ENCODE data around the gene NBEA.

The NBEA gene

GRCh38 chr13:35518337-35518946 is 576.4 kb downstream of the NBEA start:
- DNase-seq: no peak

GRCh38 chr13:35524171-35524570 is 582.1 kb downstream of the NBEA start:
- DNase-seq: no peak

GRCh38 chr13:35526577-35526976 is 584.5 kb downstream of the NBEA start:
- no peak for DNase-seq

DNA sequence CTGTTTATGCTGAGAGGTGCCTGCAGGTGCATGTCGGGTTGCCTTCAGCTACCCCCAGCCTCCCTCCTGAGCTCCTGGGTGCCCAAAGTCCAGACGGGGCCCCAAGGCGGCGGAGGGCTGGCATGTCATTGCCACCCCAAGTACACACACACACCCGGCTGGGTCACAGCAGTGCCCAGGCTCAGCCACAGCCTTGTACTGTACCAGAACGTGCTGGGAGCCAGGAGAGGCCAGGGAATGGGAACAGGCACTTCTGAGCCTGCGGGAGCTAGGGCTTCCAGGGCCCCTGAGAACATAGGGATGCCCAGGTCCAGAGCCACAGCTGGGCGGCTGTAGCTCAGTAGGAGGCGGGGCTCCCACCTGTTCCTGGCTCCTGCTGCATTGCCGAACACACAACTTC is 585.4 kb downstream of the NBEA start:
- DNase-seq: no peak

- no peak for DNase-seq
Observed at GRCh38 chr13:35530147-35530546, 588.1 kb downstream of the NBEA start.

DNA sequence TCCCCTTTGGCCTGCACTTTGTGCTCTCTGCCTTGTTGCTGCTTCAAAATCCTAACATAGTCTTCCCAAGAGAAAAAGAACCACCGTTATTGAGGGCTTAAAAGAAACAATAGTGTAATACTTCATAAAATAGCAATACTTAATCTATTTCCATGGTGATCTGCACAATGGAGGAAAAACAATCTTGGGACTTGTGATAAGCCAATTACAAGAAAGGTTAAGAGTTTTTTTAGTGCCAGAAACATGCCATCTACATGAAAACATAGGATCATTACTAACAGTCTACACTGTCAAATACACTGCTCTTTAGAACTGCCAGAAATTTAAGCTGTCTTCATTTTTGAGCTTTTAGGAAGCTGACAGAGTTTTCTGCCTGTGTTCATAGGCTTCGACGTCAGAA is 588.5 kb downstream of the NBEA start:
- DNase-seq: no peak

- DNase-seq: no peak
Observed at GRCh38 chr13:35531526-35531925, 589.5 kb downstream of the NBEA start.

DNA sequence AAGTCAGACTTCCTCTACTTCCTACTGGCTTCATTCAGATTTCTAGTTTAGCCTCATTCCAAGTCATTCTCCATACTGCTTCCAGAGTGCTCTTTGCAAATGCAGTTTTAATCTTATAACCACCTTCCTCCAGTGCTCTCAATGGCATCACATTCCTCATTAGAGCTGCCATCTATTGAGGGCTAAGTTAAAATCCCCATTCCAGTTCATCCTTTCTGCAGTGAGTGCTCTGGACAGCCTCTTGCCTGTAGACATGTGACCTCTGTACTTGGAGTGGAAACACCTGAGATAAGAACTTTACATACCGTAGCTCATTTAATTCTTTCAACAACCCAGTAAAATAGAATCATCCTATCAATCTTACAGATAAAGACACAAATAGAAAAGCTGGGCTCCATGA is 592.3 kb downstream of the NBEA start:
- no peak for DNase-seq

GRCh38 chr13:35548790-35549189 is 606.7 kb downstream of the NBEA start:
- DNase-seq: no peak

- DNase-seq: no peak
Observed at GRCh38 chr13:35549481-35549880, 607.4 kb downstream of the NBEA start.

DNA sequence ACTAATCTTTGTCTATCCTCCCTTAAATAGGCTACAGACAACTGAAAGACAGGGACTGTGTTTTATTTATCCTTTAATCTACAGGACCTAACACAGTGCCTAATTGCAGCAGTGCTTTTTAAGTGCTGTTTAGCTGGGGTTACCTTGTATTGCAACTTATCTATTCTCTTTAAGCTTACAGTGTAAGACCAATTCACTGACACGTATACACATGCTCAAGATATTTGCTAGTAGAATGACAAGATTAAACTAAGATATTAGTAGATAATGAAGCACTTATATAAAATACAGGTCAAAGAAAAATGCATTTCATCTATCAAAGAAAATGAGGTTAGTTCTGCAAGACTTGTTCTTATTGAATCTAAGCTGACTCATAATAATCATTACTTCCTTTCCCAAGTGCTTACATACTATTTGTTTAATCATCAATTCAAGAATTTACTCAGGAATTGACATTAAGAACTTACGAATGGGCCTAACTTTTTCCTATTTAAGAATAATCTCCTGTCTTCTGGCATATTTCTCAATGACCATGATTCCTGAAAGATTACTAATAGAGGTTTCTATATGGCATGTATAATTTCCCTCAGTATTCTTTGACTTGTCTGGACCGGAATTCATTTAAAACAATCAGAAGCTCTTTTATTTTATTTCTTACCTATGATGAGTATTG is 610.2 kb downstream of the NBEA start:
- no peak for DNase-seq

DNA sequence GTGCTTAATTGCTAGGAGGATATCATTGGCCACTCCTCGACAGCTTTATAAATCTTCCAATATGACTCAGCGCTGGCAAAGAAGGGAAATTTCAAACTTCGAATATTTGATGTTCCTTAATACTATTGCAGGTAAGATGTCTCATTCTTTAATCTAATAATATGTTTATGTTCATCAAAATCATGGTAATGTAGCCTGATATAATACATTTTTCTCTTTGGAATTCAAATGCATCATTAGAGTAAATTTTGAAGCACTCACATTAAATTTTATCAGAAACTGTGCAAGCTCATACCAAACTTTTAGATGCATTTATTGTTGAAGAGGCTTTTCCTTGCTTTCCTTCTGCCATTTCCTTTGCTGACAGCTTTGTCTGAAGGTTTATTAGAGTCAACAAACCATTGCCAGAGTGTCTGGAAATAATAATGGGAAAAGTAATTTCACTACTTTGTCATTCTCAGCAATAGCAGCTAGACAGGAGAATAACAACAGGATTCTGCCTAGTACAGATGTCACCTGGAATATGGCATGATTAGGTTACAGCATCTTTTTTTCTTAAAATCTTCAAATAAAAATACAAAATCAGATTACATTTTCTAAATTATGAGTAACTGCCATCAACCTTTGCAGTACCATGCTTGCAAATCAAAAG is 613.0 kb downstream of the NBEA start:
- no peak for DNase-seq

GRCh38 chr13:35557475-35557874 is 615.4 kb downstream of the NBEA start:
- DNase-seq: no peak

DNA sequence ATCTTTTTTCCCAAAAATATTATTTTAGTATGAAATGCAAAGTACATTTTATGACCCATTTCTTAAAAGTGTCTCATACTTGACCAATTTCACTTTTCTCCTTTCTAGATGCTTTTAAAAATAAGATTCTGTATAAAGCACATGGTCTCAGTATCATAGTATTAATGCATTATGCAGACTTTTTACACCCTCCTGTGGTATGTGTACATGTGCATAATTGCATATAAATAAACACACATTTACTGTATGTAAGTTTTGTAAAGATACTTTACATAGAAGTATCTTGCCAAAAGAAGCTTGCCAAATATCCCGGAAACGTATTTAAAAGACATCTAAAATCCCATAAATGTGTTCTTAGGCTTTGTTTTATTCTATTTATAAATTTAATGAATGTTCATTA is 619.5 kb downstream of the NBEA start:
- no peak for DNase-seq

- DNase-seq: no peak
Observed at GRCh38 chr13:35565273-35565672, 623.2 kb downstream of the NBEA start.

DNA sequence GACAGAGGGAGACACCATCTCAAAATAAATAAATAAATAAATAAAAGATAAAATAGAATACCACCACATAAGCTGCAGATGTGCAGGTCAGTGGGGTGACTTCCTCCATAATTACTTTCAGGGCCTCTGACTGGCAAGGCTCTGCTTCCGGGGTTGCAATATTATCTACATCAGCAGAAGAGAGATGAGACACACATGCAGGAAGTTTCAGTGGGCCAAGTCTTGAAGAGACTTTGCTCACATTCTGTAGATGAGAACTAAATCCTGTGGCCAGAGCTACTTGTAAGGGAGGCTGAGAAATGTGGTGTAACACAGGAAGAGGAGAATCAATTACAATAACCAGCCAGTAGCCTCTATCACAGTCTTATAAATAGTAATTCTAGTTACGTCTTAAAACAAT is 624.3 kb downstream of the NBEA start:
- no peak for DNase-seq

GRCh38 chr13:35567406-35567980 is 625.4 kb downstream of the NBEA start:
- DNase-seq: no peak

DNA sequence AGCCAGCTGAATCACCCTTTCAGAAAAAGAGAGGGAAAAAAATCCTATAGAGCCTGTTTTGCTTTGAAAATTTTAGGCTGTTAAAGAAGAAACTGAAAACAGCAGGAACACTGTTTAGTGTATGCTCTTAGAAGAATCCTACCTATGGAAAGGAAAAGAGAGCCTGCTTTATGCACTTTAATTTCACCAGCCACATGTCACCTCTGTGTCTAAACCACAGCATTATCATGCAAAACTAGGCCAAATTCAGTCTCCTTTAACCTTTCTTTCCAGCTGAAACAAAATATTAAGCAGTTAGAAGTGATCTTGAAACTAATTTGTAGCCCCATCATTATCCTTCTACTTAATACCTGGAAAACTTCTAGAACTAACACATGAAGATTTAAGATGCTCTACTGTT is 631.6 kb downstream of the NBEA start:
- DNase-seq: no peak

GRCh38 chr13:35592457-35592856 is 650.4 kb downstream of the NBEA start:
- no peak for DNase-seq

- DNase-seq: no peak
Observed at GRCh38 chr13:35593651-35594050, 651.6 kb downstream of the NBEA start.

GRCh38 chr13:35594096-35594495 is 652.0 kb downstream of the NBEA start:
- no peak for DNase-seq

DNA sequence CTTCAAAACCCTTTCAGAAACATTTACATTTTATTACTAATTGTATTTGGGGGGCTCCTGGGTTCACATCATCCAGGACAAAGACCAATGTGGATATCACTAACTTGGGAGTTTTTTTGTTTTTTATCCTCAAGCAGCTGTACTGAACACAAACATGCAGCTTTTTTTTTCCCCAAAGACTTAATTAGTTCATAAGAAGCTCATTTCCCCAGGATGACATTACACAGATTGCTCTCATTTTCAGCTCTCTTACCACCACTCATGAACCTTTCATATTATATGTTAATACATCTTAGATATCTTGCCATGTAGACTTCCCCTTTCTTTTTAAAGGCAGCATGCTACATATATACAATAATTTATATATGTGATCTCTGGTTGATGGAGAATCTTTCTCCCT is 653.1 kb downstream of the NBEA start:
- DNase-seq: no peak

DNA sequence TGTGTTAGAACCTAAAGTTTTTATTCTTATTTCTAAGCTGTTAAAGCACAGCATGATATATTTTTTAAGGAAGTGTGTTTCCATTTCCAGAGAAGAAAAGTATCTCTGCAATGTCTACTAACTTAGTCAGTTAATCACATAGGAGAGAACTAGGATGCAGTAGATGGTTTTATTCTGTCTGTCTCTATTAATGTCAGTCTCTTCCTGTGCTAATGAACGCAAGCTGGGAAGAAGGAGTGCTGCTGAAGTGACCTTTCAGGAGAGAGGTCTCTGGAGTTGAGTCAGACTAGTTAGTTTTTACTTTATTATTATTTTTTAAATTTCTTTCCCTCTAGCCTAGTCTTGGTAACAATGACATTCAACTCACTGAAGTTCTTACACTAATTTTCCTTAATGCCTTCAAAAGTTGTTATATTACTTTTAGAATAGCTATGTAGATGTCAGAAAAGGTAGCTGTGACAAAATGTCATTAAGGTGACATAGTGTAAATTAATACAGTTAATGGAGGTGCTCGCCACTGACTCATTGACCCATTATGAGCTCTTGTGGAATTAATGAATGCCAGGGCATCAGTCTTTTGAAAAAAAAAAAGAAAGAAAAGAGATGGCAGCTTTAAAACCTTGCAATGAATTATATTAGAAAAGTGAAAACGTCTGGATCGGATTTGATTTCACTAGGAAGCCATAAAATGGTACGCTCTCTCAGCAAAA is 654.4 kb downstream of the NBEA start:
- no peak for DNase-seq

DNA sequence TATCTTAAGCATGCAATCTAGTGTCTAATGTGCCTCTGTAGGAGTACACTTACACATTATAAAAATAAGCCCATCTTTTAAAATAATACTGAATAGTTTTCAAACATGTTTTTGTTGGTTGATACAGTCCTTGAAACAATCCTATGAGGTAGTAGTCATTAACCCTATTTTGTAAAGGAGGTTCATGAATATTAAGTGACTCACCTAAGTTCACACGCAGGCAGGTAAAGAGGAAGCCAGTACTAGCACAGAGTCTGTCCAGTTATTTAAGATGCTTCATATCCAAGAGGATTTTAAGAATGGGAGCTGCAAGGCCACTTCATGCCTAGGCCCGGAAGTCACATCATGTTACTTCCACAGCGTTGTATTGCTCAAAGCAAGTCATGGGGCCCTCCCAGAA is 655.4 kb downstream of the NBEA start:
- DNase-seq: no peak

Measured in CD4-positive, alpha-beta T cell treated with Interleukin-17A for 4 hours (primary cell).